Renal cortical epithelial cell (primary cell): Measurements from ENCODE around the gene ZNF780B. TPM values are rescaled to one million over a fixed set of nuclear protein-coding genes. Genes with fewer than 3 reads are reported as not detected.

Source experiments
- DNase-seq: peaks from one replicate; pipeline ENCODE4 v3.0.0-alpha.2; 2011; ENCODE audit warnings: low read depth
- total RNA-seq: library from RNA; depleted of rRNA; stranded (reverse); fragments of >200 nt; gene quantifications from 2 replicates; pipeline ENCODE4 v1.2.3, GENCODE V29; 2014

Gene ZNF780B
- total RNA-seq, 1 donor from 2014 or later: 33.2 TPM

GRCh38 chr19:39982883-39983282 lies 73.1 kb downstream of the ZNF780B start:
- DNase-seq: no peak

Other genes starting within 250 kb of the ZNF780B start
- 9.9 and 47.1 TPM in 2 replicates for gene DYRK1B, start 222.1 kb downstream of the ZNF780B start, total RNA-seq
- 89.2 and 159 TPM in 2 replicates for gene FBL, start 209.9 kb downstream of the ZNF780B start, total RNA-seq
- gene FCGBP, start 121.6 kb downstream of the ZNF780B start, total RNA-seq: 1.9 and 26.3 TPM in 2 replicates
- 128 and 155 TPM in 2 replicates for gene PSMC4, start 85.1 kb downstream of the ZNF780B start, total RNA-seq
- 0.52 and 5.7 TPM in 2 replicates for gene ZNF546, start 59.2 kb downstream of the ZNF780B start, total RNA-seq
- gene ZNF780A, start 34.7 kb upstream of the ZNF780B start, total RNA-seq: 7.5 and 40.4 TPM in 2 replicates
- gene MAP3K10, start 135.2 kb upstream of the ZNF780B start, total RNA-seq: 5.6 and 11.2 TPM in 2 replicates
- not detected in 2 replicates for gene TTC9B, start 162.2 kb upstream of the ZNF780B start, total RNA-seq
- gene CCNP, start 170.5 kb upstream of the ZNF780B start, total RNA-seq: 0.05 and 0.52 TPM in 2 replicates
- 65.8 and 111 TPM in 2 replicates for gene AKT2, start 229.1 kb upstream of the ZNF780B start, total RNA-seq